HT1080 (cell line): ENCODE measurements around the gene ATP23. TPM values are rescaled to one million over a fixed set of nuclear protein-coding genes. Genes with fewer than 3 reads are reported as not detected.
A peak's percentile ranks its signal among the peaks of the same experiment; 100 is the strongest.

Experiments used
- DNase-seq: peaks from one replicate; pipeline ENCODE4 v3.0.0-alpha.2; 2015; ENCODE audit warnings: low read depth
- polyA plus RNA-seq, 2 experiments: library from polyadenylated mRNA; depleted of rRNA; stranded (reverse); fragments of >200 nt; gene quantifications; 2 replicates each; pipeline ENCODE4 v1.2.3, GENCODE V29; 2015
- total RNA-seq: library from RNA; depleted of rRNA; stranded (reverse); fragments of >200 nt; shearing (Covaris generic); gene quantifications from 2 replicates; pipeline ENCODE4 v1.2.3, GENCODE V29; 2014; rRNA removed

Gene ATP23, protein sequence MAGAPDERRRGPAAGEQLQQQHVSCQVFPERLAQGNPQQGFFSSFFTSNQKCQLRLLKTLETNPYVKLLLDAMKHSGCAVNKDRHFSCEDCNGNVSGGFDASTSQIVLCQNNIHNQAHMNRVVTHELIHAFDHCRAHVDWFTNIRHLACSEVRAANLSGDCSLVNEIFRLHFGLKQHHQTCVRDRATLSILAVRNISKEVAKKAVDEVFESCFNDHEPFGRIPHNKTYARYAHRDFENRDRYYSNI
- 17.8 and 24.6 TPM in 2 replicates for total RNA-seq
- polyA plus RNA-seq (2015; cell fraction: cytosol; rRNA removed) = 10.9 and 11.5 TPM in 2 replicates
- 1.6 and 6.5 TPM in 2 replicates for polyA plus RNA-seq (2015; cell fraction: nucleus; rRNA removed)

- DNase-seq = peak; percentile 84
Measured at GRCh38 chr12:57941165-57941894, at the start of gene ATP23. Gene ATP23, plus strand, starts transcription at chr12:57941567. Its CDS starts 135 bp downstream, at chr12:57941702.

DNA sequence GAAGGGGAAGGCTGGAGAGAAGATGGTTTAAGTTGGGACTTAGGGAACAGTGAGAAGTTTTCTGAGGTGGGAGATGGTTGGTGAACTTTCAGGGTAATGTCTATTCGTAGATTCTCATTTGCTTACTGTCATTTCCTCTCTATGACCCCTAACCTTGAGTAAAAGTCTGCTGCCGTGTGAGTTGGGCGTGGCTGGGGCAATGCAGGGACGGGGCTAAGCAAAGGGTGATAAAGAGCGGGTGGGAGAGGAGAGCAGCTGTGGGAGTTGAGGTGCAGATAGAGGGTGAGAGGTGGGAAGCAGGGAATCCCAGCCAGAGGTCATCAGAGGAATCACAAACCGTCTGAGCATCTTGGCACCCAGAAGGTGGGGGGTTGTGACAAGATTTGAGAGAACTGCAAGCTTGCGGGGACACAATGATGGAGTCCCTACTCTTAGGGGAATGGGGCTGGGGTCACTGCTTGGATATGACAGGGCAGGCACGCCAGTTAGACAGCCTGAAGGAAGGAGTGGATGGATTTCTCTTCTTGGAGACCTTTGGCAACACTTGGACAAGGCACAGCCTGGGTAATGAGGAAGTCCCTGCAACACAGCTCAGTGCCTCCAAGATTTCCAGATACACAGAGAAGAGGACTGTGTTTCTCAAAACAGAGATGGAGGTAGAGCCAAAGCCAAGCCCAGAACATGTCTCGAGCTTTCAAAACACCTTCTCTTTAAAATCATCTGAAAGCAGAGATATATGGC is 49.0 kb upstream of the ATP23 start:
- DNase-seq = no peak

DNA sequence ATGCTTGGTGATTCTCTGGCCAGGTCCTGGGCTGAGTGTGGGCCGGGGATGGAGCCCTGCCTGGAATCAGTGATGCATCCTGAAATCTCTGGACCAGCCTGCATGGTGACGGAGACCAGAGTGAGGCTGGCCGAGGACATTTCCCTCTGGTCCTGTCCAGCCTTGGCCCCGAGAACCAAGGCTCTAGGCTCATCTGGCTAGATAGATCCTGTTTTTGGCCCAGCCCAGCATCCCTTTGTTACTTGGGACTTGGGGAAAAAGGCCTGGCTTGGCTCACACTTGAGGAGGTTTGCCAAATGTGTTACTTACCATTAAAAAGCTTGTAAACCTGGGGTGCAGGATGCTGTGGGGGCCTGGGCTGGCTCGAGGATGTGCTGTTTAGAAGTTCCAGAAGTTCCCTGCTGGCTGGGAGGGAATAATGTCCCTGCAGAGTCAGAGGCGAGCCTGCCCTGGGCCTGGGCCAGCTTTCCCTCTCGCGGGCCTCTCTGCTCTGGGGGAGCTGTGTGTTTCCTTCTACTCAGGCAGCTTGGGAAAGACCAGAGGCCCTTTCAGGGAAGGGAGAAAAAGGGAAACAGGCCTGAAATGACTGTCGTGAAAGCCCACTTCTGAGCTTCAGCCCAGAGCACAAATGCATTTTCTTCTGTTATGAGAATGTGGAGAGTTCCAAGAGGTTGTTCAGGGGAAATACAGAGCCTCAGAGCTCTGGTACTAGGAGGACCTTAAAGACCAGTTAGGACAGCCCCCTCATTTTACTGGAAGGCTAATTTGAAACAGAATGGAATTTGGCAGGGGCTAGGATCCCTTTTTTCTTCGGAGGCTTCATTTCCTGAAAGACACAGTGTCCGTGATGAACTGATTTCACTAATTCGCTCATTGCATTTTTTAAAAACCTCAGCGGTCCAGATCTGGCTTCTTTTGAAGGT is 47.7 kb upstream of the ATP23 start:
- DNase-seq = peak; percentile 73

DNA sequence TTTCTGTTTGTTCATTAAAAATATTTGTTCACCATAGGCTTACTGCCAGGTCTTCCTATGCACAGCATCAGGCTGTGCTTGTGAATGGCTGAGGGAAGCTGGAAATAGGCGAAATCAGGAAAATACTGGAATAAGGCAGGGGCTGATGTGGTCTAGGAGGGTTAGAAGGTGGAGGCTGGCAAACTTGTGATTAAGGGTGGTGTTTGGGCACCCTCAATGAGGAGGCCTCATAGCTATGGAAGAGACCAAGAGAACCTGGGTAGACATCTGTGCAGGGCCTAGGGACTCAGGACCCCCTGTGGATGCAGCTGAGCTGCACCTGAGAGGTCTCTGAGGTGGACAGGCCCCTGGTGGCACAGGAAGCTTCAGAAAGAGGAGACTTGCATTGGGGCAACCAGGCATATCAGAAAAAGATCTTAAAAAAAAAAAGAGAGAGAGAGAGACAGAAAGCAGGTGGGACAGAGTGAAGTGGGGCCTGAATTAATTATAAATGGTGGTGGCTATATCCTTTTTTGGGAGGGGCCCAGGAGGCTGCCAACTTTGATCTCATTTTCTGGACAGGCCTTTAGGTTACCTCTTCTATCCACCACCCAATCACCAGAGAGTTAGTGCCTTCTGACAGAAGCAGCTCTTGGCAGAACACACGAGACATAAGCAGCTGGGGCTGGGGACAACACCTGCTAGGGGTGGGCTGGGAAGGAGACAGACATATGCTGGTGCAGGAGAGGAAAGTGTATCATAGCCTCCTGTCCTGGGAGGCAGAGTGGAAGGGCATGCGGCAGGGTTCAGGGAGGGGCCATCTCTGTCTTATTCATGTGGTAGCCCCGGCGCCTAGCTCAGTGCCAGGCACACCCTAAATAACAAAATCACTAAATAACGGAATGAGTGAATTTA is 46.7 kb upstream of the ATP23 start:
- DNase-seq = no peak

GRCh38 chr12:57895389-57896114 is 45.8 kb upstream of the ATP23 start:
- no peak for DNase-seq

DNA sequence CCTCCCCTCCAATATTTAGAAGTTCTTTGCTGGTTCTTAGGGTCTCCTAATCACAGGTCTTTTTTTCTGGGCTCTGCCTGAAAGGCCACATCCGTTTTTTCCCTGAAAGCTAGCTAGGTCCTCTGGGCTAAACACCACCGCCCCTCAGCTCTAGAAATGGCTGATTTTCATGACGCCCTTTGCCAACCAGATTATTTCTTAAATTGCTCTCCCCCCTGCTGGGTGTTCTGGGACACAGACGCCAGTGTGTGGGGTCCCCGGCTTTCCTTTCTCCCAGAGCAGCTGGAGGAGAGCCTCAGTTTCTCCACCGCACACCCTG is 45.3 kb upstream of the ATP23 start:
- no peak for DNase-seq

- peak; percentile 38 for DNase-seq
Measured at GRCh38 chr12:57896434-57897201, 44.7 kb upstream of the ATP23 start.

DNA sequence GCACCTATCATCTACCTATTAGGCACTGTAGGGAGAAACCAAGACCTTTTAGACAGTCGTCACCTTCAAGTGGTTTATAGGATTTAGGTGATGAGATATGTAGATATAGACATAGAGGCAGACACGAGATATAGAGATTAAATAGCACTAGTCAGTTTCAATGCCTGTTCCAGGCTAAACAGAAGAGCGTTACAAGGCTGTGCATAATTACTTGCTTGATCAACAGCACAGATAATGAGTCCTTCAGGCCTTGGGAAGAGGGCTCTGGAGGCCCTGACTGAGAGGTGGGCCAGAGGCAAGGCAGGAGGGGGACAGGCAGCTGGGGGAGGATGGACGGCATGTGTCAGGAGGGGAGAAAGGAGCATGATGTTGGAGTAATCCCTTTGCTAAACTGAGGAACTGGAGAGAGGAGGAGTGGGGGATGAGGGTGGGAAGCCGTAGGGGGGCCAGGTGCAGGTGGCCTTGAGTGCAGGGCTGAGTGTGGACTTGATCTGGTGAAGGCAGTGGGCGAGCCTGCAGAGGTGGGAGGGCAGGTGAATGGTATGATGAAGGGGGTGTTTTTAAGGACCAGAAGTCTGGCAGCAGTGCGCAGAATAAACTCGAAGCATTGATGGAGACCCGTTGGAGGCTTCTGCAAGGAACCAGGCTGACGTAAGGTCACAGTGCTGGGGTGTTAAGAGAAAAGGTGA is 43.9 kb upstream of the ATP23 start:
- no peak for DNase-seq

DNA sequence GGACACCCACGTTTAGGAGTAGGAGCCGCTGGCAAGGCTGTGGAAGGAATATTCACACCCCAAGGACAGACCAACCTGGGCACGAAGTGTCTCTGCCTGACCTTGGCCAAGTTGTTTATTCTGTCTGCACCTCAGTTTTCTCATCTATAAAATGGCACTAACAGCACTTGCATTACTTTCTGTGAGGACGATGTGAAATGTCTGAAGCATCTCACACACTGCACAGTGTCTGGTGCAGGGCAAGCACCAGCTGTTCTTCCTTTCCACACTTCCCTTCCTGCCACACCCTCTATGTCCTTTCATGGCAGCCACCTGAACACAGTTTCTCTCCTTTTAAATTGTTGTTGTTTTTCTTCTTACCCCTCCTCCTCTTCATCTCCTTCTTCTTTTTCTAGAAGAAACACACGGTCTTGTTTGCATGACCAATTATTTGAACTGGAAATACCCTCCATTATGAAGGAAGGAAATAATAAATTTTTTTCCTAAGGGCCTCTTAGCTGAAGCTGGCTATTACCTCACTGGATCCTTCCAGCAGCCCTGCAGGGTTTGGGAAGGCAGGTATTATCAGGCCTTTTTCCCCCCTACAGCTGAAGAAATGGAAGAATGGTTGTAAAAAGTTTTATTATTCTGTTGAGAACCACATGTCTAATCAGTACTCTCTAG is 42.9 kb upstream of the ATP23 start:
- DNase-seq = peak; percentile 16

GRCh38 chr12:57899010-57899662 is 42.2 kb upstream of the ATP23 start:
- peak; percentile 77 for DNase-seq

DNA sequence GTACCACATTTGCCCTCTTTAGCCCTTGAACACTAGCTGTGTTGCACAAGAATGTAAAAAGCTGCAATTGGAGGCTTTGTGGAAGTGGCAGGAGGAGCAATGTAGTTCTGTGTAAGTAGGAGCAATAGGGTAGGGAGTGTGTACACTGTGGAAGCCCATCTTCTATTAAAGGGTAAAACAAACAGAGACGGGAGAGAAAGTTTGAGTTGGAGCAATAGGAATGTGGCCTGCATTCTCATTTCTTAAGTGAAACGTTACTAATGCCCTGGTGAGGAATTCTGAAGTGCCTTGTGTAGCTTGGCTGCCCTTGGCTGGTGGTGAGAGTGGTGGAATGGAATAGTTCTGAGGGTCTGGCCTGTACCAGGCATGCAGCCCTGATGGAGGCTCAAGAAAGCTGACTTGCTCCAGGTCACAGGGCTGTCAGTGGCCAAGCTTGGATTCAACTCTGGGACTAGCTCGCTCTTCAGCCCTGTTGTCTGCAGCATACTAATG is 38.8 kb upstream of the ATP23 start:
- no peak for DNase-seq

GRCh38 chr12:57904426-57904825 is 36.9 kb upstream of the ATP23 start:
- DNase-seq = no peak

DNA sequence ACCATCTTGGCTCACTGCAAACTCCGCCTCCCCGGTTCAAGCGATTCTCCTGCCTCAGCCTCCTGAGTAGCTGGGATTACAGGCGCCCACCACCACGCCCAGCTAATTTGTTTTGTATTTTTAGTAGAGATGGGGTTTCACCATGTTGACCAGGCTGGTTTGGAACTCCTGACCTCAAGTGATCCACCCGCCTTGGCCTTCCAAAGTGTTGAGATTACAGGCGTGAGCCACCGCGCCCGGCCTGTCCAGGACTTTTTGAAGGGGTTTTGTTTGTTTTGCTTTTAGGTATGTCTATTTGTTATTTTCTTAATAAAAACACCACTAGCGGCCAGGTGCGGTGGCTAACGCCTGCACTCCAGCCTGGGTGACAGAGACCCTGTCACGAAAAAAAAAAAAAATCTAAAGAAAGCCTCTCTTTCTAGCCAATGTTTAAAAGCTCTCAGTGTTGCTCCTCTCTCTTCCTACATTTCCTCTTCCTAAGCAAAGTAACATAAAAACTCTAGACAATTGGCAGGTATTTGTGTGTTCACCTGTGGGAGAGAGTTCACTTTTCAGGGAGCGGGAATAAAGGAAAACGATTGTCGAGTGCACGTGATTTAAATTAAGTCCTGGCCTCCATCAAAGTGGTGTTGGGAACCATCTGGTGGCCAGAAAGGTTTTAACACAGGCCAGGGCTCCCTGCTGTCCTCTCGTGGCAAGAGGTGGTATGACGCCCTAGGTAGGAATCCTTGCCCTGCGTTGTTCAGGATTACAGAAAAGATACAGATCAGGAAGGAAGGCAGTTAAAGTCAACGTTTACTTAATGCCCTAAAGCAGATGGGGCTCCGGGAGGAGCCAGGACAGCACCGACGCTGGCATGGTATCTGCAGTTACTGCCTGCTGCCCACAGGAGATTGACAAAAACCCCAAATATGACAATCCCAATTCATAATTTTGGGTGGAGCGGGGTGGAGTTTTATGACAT is 36.2 kb upstream of the ATP23 start:
- peak; percentile 81 for DNase-seq

DNA sequence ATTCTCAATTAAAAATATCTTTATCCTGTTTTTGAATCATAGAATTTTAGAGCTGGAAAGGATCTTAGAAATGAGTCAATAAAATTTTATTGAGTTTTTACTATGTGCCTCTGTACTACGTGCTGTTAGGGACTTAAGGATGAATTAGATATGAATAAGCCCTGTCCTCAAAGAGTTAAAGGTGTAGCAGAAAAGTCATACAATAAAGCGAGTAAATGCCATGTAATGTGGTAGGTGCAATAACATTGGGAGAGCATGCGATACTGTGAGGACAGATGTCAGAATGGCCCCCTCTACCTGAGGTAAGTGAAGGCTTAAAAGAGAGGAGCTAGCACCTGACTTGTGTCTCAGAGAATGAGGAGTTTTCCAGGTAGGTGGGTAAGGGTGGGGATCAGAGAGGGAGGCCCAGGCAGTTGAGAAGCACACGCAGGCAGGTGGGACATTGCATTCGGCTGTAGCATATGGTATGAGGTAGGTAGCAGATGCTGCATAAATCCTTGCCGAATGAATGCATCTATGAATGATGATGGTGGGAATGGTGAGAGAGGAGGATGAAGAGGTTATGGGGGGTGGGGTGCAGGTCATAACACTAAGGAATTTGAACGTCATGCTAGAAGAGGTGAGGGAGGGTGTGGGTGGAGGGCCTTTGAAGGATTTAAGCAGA is 35.4 kb upstream of the ATP23 start:
- DNase-seq = no peak

DNA sequence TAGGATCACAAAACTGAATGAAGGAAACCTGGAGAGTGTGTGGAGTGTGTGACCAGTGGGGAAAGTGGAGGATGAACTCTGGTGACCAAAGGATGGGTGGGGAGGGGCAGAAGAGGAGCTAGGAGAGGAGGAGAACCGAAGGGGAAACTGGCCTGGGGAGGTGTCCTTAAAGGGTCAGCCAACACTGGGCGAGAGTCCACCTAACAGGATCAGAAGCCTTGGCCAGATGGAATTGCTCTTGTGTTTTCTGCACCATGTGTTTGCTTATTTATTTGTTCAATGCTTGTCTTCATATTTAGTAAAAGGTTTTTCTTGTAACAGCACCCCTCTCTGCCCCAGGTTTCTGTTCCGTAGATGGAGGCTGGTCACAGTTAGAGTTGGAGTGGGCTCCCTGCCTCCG is 34.5 kb upstream of the ATP23 start:
- no peak for DNase-seq
